HG02885 (cell line): ENCODE data around the gene EFNA4.
A peak's percentile ranks its signal among the peaks of the same experiment; 100 is the strongest.

ENCODE experiments used
- ATAC-seq: cut with Tn5 transposase; IDR thresholded peaks from one replicate; pipeline ENCODE4 v1.9.1; 2021; ENCODE audit warnings: mild to moderate bottlenecking; ENCODE audit not compliant: unreplicated experiment, poor library complexity

Gene EFNA4

DNA sequence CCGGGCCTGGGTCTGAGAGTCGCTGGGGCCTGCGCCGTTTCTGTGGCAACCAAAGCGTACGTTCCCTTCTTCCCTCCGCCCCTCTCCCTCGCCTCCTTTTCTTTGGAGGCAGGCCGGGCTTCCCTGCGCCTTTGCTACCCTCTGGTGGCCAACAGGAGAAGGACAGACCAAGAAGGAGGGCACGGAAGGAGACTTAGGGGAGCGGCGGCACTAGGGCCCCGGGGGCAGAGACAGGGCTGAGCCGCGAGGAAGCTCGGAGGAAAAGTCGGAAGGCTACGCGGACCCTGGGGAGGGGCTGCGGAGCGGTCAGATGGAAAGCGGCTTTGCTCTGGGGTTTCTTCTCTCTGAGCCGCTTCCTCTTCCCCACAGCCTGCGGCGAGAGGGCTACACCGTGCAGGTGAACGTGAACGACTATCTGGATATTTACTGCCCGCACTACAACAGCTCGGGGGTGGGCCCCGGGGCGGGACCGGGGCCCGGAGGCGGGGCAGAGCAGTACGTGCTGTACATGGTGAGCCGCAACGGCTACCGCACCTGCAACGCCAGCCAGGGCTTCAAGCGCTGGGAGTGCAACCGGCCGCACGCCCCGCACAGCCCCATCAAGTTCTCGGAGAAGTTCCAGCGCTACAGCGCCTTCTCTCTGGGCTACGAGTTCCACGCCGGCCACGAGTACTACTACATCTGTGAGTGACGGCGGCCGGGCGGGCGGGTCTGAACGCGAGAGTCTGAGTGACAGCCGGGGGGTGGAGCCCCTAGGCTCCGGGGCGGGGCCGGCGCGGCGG is 21.4 kb downstream of the EFNA4 start:
- peak; percentile 77 for ATAC-seq

DNA sequence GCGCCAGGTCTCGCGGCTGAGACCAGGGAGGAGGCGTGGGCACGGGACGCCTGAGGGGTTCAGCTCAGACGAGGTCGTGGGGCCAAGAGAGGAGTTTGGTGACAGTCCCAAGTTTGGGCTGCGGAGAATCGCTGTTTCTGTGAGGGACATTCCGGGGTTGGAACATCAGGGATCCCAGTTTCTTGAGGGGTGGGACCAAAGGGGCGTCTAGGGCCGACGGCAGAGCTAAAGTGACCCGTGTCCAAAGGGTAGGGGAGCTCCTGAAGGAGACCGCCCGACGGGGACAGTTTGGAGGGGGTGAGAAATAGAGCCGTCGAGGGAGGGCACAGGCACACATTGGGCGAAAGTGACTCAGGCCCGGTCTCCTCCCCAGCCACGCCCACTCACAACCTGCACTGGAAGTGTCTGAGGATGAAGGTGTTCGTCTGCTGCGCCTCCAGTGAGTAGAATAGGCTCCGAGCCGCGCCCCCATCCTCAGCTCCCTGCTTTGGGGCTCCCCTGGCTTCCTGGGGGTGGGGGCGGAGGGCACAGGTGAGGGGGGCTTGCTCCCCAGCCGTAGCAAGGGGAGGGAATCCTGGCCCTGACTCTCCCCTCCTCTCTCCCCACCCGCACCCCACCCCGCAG is 22.1 kb downstream of the EFNA4 start:
- no peak for ATAC-seq

DNA sequence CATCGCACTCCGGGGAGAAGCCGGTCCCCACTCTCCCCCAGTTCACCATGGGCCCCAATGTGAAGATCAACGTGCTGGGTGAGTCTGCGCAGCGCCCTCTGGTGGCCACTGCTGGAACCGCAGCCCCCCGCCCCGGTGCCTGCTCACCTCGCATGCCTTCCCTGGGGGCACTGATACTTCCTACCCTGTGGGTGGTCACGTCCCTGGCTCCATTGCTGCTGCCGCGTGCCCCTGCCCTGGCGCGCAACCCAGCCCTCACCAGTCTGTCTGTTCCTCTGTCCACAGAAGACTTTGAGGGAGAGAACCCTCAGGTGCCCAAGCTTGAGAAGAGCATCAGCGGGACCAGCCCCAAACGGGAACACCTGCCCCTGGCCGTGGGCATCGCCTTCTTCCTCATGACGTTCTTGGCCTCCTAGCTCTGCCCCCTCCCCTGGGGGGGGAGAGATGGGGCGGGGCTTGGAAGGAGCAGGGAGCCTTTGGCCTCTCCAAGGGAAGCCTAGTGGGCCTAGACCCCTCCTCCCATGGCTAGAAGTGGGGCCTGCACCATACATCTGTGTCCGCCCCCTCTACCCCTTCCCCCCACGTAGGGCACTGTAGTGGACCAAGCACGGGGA is 22.7 kb downstream of the EFNA4 start:
- peak; percentile 31 for ATAC-seq

DNA sequence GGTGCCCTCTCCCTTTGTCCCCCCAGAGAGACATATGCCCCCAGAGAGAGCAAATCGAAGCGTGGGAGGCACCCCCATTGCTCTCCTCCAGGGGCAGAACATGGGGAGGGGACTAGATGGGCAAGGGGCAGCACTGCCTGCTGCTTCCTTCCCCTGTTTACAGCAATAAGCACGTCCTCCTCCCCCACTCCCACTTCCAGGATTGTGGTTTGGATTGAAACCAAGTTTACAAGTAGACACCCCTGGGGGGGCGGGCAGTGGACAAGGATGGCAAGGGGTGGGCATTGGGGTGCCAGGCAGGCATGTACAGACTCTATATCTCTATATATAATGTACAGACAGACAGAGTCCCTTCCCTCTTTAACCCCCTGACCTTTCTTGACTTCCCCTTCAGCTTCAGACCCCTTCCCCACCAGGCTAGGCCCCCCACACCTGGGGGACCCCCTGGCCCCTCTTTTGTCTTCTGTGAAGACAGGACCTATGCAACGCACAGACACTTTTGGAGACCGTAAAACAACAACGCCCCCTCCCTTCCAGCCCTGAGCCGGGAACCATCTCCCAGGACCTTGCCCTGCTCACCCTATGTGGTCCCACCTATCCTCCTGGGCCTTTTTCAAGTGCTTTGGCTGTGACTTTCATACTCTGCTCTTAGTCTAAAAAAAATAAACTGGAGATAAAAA is 23.5 kb downstream of the EFNA4 start:
- ATAC-seq: no peak

DNA sequence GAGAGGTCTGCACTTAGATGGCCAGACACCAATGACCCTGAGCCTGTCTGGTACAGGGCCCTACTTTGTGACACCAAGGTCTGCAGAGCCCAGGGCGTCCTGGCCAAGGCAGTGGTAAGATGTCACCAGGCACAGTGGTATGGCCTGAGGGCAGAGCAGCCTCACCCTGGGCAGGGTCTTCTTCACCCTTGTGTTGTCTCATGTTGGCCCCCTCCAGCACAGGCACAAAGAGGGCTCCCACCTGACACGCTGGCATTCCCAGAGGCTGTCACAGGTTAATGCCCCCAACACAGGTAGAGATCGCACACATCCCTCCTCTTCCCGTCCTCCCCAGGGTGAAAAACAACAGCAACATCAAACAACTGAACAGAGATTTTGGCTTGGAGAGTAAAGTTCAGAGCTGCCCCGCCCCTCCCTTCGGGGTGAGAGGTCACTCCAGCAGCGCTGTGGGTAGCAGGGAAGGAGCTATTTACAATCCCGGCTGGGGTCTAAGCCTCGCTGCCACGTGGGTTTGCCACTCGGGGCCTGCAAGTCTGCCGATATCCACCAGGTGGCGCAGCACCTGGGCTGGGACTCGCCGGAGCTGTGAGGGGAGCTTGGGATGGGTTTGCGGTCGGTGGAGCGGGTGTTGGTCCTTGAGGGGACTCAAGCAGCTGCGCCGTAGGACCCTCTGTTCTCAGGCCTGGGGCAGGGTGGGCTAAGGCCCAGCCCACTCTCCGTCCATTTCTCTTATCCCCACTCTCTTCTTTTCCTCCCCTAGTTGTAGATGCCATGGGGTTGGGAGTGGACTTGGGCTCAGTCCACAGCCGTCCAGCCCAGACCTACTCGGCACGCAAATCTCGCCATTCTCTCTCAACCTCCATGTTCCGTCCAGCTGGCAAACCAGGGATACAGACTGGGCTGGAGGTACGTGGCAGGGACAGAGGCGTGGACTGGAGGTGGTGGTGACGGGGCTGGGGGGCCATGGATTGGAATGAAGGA is 27.8 kb downstream of the EFNA4 start:
- ATAC-seq: no peak

DNA sequence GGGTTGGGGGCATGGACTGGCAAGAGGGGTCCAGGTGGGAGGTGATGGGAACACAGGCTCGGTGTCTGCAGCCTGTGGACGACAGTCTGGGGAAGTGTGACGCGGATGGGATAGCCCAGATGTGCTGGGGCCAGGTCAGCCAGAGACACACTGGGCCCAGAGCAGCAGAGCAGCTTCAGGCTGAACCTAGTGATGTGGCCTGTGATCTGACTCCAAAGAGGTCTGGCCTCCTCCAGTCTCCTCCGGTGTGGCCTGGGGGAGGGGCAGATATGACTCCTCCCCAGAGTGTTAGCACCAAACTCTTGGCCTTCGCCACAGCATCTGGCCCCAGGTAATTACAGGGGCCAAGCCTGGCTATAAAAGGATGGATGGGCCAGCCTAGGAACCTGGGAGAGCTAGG is 28.6 kb downstream of the EFNA4 start:
- no peak for ATAC-seq

DNA sequence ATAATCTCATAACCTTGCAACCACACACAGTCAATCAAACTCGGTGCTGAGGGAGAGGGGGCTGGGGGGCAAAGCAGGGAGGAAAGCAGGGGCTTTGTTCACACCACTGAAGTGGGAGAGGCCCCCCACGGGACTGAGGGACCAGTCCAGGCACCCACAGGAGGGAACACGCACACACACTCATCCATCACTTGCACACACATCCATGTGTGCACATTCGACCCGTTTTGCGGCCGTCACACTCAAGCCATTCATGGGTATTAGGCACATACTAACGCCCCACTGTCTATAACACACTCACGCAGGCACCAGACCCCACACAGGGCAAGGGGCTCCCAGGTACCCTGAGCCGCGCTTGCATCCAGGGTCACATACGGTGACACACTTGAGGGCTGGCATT is 29.1 kb downstream of the EFNA4 start:
- ATAC-seq: no peak

DNA sequence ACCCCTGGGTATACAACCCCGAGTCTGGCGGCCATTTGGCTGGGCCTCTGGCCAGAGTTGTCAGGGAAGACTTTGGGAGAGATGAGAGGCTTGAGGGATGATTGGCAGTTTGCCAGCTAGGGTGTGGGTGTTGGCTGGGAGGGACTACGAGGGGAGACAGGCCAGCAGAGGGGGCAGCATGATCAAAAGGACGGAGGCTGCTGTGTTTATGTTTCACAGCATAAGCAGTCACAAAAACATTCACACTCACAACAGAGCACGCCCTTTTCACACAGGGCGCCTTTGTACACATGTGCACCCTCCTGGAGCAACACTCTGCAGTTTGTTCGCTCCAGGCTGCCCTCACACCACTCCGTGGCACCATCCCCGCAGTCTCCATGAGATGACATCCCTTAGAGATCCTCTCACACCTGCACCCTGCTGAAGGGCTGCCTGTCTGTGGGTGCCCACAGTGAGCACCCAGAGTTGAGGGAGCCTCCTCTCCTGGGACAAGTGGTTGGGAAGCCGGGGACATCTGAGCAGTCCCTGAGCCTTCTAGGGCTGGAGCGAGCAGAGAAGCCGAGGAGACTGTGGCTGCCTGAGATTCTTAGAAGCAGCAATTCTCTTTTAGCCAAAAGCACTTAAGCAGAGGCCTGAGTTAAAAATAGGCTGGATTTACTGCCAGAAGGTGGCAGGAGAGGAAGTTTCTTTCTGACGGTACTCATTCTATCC is 30.5 kb downstream of the EFNA4 start:
- no peak for ATAC-seq

DNA sequence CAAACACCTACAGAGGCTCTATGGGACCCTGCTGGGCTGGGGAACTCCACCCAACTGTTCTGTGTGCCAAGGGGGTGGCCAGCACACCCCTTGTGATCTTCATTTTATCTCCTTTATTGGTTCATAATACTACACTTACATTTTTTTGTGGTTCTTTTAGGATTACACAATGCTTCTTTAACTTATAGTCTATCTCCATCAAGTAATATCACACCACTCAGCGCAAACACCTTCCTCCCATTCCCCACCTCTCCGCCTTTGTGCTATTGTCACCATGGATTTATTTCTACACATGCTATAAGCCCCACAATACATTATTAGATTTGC is 31.0 kb downstream of the EFNA4 start:
- ATAC-seq: no peak

DNA sequence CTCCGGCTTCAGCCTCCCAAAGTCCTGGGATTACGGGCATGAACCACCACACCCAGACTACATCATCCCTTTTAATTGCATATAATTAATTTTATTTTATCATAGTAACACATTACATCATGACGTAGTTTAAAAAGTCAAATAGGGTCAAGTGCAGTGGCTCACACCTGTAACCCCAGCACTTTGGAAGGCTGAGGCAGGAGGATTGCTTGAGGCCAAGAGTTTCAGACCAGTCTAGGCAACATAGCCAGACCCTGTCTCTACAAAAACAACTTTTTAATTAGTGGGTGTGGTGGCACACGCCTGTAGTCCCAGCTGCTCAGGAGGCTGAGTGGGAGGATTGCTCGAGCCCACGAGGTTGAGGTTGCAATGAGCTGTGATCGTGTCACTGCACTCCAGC is 35.8 kb downstream of the EFNA4 start:
- ATAC-seq: no peak

DNA sequence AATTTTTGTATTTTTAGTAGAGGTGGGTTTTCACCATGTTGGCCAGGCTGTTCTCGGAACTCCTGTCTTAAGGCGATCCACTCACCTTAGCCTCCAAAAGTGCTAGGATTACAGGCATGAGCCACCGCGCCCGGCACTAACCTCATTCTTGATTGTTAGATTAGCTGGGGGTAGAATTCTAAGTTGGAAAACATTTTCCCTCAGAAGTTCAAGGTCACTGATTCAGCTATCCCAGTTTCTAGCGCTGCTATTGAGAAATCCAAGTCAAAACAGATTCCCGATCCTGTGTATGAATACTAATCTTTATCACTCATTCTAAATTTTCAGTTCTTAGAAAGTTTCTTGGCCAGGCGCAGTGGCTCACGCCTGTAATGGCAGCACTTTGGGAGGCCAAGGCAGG is 39.8 kb downstream of the EFNA4 start:
- ATAC-seq: no peak

DNA sequence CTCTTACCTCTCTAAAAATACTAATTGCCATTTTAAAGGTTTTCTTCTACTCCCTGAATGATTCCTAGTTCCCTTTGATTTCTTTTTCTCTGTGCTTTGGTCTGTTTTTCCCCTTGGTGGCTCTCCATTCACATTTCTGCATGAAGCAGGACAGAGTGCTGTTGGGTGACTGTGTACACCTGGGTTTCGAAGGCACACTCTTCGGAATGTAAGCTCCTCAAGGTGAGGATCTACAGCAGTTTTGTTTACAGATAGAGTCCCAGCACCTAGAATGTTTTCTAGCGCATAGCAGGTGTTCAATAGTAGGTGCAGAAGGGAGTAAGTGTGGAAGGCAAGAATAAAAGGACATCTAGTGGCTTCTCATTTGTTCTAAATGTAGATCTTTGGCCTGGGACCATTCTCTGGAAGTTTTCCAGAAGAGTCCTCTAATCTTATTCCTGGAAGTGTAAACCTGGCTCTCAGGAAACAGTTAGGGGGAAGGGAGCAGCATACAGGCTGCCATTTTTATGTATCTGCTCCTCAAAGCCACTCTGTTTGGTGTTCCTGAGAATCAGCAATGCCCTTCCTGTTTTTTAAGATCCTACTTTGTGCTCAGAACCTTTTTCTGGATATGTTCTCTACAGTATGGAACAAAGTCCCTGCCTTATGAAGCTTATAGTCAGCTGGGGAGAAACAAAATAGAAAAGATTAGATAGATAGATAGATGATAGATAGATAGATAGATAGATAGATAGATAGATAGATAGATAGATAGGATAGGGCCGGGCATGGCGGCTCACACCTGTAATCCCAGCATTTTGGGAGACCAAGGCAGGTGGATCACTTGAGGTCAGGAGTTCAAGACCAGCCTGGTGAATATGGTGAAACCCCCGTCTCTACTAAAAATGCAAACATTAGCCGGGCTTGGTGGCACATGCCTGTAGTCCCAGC is 41.3 kb downstream of the EFNA4 start:
- ATAC-seq: no peak

DNA sequence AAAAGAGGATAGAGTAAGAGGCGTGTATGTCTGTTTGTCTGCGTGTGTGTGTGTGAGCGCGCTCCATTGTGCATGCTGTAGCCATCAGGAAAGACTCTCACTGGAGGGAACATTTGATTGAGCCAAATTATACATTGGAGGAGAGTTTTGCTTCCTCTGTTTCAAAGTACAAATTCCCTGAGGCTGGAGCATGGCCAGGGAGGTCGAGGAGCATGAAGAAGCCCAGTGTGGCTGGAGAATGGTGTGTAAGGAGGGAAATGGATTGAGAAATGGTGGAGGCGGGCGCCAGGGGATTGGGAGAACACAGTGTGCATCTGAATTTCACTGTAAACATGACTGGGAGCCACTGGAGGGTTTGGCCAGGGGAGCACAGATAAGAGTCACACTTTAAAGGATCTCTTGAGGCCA is 42.1 kb downstream of the EFNA4 start:
- ATAC-seq: no peak

DNA sequence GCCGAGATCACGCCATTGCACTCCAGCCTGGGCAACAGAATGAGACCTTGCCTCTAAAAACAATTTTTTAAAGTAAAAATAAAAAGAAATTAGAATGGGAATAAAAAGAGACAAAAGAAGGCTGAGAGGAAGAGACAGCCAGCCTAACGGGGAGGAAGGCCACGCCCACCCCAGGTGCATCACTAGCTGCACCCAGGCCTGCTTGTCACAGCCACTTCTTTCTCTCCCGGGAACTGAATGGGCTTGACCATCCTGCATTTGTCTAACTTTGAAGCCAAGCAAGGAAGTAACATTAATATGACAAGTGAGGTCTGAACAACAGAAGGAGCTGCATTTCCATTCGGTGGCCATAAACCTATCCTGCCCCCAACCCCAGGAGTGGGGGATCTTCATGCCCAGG is 43.3 kb downstream of the EFNA4 start:
- no peak for ATAC-seq

DNA sequence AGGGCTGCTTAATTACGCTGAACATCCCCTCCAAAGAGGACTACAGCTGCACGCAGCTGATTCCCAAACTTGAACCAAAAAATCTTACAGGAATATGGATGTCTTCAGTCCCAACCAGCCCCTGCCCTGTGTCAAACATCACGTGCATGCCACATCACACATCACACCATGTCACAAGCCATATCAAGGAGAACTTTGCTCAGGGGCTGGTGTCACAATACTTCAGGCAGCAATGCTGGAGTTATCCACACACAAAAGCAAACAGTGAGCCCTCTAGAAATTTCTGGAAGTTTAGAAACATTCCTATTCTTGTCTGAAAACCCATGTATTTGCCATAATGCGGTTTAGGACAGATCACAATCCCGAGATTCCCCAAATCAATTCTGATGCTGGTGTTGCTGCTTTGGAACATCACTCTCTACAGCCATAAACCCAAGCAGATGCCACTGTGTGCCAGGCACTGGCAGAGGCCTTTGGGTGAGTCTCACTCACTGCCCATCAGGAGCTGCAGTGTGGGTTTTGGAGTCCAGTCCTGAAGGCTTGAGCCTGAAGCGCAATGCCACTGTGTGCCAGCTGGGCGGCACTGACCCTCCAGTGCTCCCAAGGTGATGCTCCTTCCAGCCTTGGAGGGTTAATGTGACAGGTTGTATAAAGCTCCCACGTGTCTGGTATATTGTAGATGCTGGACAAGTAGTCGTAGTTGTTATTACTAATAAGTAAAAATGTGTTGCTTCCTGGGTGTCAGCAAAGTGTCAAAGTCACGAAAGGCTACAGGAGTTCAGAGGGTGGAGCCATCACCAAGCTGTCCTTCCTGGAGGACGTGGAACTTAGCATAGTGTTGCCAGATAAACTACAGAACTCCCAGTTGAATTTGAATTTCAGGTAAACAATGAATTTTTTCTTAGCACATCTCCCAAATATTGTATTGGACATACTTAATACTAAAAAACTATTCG is 44.0 kb downstream of the EFNA4 start:
- no peak for ATAC-seq

DNA sequence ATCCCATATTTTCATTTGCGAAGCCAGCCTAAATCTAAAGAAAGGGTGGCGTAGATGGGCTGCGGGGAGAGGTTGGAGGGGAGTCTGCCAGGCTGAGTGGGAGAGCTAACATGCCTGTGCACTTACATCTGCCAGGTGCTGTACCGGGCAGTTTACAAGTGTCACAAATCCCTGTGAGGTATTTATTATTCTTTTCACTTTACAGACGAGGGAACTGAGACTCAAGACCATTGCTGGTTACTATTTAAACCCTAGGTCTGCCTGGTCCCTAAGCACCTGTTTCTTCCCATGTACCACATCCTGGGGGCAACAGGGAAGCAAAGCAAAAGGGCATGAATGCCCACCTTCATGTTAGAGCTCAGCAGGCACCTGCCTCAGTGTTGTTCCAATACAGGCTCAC is 44.8 kb downstream of the EFNA4 start:
- no peak for ATAC-seq

DNA sequence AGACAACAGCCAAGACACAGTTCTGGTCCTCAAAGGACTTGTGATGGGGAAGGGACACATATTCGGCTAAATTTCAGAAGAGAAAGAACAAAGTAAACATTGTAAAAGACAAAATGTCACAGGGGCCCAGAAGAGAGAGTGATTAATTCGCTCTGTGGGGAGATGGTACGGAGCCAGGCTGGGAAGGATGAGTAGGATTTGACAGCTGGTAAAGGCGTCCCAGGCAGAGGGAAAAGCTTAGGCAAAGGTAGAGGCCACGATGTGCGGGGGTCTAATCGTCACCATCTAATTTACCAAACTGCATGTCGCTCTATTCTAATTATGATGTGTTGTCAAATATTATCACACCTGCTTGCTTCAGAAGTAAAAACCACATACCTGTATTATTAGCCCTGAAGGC is 46.8 kb downstream of the EFNA4 start:
- no peak for ATAC-seq
